Activated T-helper 17 cell treated with anti-CD3 and anti-CD28 coated beads, Interleukin-2, amount 50 U/mL, for 72 hours (primary cell): Measurements from ENCODE around the gene HCFC1. TPM values are rescaled to one million over a fixed set of nuclear protein-coding genes. Genes with fewer than 3 reads are reported as not detected.
"Not testable (repeated sequence)": the region's sequence is repeated elsewhere in the genome, so short reads cannot be mapped to it uniquely, and the experiment has no call there.

Experiments
- ATAC-seq: fragments of 150-1000 bp; cut with Tn5 transposase; replicated peaks from 2 replicates; pipeline ENCODE4 v1.10.0; 2021; ENCODE audit warnings: mild to moderate bottlenecking, moderate library complexity
- H3K27ac Mint-ChIP-seq: one replicate; pipeline ENCODE4 v1.8.0; 2022; ENCODE audit warnings: mixed read lengths
- H3K27me3 Mint-ChIP-seq: one replicate; pipeline ENCODE4 v1.8.0; 2022; ENCODE audit warnings: mixed read lengths
- H3K36me3 Mint-ChIP-seq: one replicate; pipeline ENCODE4 v1.8.0; 2022; ENCODE audit warnings: low read depth, mild to moderate bottlenecking, mixed read lengths
- H3K4me1 Mint-ChIP-seq: one replicate; pipeline ENCODE4 v1.8.0; 2022; ENCODE audit warnings: mixed read lengths
- H3K4me3 Mint-ChIP-seq: one replicate; pipeline ENCODE4 v1.8.0; 2022; ENCODE audit warnings: mild to moderate bottlenecking, mixed read lengths
- H3K9me3 Mint-ChIP-seq: one replicate; pipeline ENCODE4 v1.8.0; 2022; ENCODE audit warnings: mixed read lengths
- total RNA-seq, 2 donors: library from RNA; stranded (reverse); gene quantifications; one replicate each; pipeline ENCODE4 v1.2.3, GENCODE V29; 2022

HCFC1 gene
- total RNA-seq, 2 donors from 2014 or later, result 85.5 to 134 TPM

- Mint-ChIP-seq H3K27me3 (no peaks in the 10 kb centered on the region), H3K4me1 (peaks cover 8% of the 10 kb centered on the region), H3K27ac (no peak overlapping the region), H3K4me3 (peak overlapping the region; percentile 31), H3K9me3 (no peaks in the 10 kb centered on the region), H3K36me3 (no peaks in the 10 kb centered on the region)
- no peak for ATAC-seq
Observed at GRCh38 chrX:153992180-153992579, 20.6 kb upstream of the HCFC1 start.

GRCh38 chrX:153991013-153991580, 19.5 kb upstream of the HCFC1 start:
- H3K36me3 Mint-ChIP-seq, result no peaks in the 10 kb centered on the region
- peak overlapping the region; percentile 83 for H3K4me3 Mint-ChIP-seq
- H3K4me1 Mint-ChIP-seq, result peaks cover 8% of the 10 kb centered on the region
- H3K27ac Mint-ChIP-seq, result peak overlapping the region; percentile 84
- no peaks in the 10 kb centered on the region for H3K27me3 Mint-ChIP-seq
- no peak for ATAC-seq
- no peaks in the 10 kb centered on the region for H3K9me3 Mint-ChIP-seq

GRCh38 chrX:153989973-153990655, 18.5 kb upstream of the HCFC1 start:
- Mint-ChIP-seq H3K27ac (peak overlapping the region; percentile 93), H3K9me3 (no peaks in the 10 kb centered on the region), H3K4me3 (peak overlapping the region; percentile 83), H3K4me1 (peaks cover 8% of the 10 kb centered on the region), H3K27me3 (no peaks in the 10 kb centered on the region), H3K36me3 (no peaks in the 10 kb centered on the region)
- peak; percentile 68 for ATAC-seq

GRCh38 chrX:153988493-153988892, 16.9 kb upstream of the HCFC1 start:
- H3K36me3 Mint-ChIP-seq, result no peaks in the 10 kb centered on the region
- H3K9me3 Mint-ChIP-seq, result no peaks in the 10 kb centered on the region
- no peak overlapping the region for H3K27ac Mint-ChIP-seq
- H3K4me3 Mint-ChIP-seq, result no peak overlapping the region
- H3K27me3 Mint-ChIP-seq, result no peaks in the 10 kb centered on the region
- ATAC-seq, result no peak
- H3K4me1 Mint-ChIP-seq, result peaks cover 8% of the 10 kb centered on the region

GRCh38 chrX:153984351-153985178, 12.9 kb upstream of the HCFC1 start:
- no peaks in the 10 kb centered on the region for H3K9me3 Mint-ChIP-seq
- H3K27me3 Mint-ChIP-seq, result no peaks in the 10 kb centered on the region
- H3K27ac Mint-ChIP-seq, result peak overlapping the region; percentile 84
- ATAC-seq, result peak; percentile 35
- peak overlapping the region; percentile 87 for H3K4me3 Mint-ChIP-seq
- H3K4me1 Mint-ChIP-seq, result peaks cover 10% of the 10 kb centered on the region
- peaks cover 8% of the 10 kb centered on the region for H3K36me3 Mint-ChIP-seq

GRCh38 chrX:153983321-153983801, 11.7 kb upstream of the HCFC1 start:
- H3K4me3 Mint-ChIP-seq, result peak overlapping the region; percentile 87
- H3K4me1 Mint-ChIP-seq, result peaks cover 7% of the 10 kb centered on the region
- peak; percentile 30 for ATAC-seq
- H3K27ac Mint-ChIP-seq, result peak overlapping the region; percentile 70
- no peaks in the 10 kb centered on the region for H3K27me3 Mint-ChIP-seq
- no peaks in the 10 kb centered on the region for H3K9me3 Mint-ChIP-seq
- peaks cover 8% of the 10 kb centered on the region for H3K36me3 Mint-ChIP-seq

- Mint-ChIP-seq H3K9me3 (no peaks in the 10 kb centered on the region), H3K27ac (peak overlapping the region; percentile 89), H3K27me3 (no peaks in the 10 kb centered on the region), H3K4me1 (peaks cover 7% of the 10 kb centered on the region), H3K4me3 (peak overlapping the region; percentile 87), H3K36me3 (peaks cover 8% of the 10 kb centered on the region)
- peak; percentile 56 for ATAC-seq
Observed at GRCh38 chrX:153981771-153982533, 10.3 kb upstream of the HCFC1 start.

- Mint-ChIP-seq H3K4me1 (peaks cover 7% of the 10 kb centered on the region), H3K27me3 (no peaks in the 10 kb centered on the region), H3K9me3 (no peaks in the 10 kb centered on the region), H3K4me3 (peak overlapping the region; percentile 87), H3K36me3 (peaks cover 8% of the 10 kb centered on the region), H3K27ac (peak overlapping the region; percentile 89)
- ATAC-seq, result no peak
Observed at GRCh38 chrX:153981231-153981630, 9.6 kb upstream of the HCFC1 start.

- peak overlapping the region; percentile 82 for H3K27ac Mint-ChIP-seq
- H3K9me3 Mint-ChIP-seq, H3K4me1 Mint-ChIP-seq, H3K36me3 Mint-ChIP-seq, H3K27me3 Mint-ChIP-seq: not testable (repeated sequence)
- ATAC-seq, result peak; percentile 55
- peak overlapping the region; percentile 87 for H3K4me3 Mint-ChIP-seq
Observed at GRCh38 chrX:153980394-153980793, 8.8 kb upstream of the HCFC1 start.

GRCh38 chrX:153974726-153975286, 3.2 kb upstream of the HCFC1 start:
- Mint-ChIP-seq H3K9me3 (no peaks in the 10 kb centered on the region), H3K36me3 (peaks cover 15% of the 10 kb centered on the region), H3K27ac (peak overlapping the region; percentile 88), H3K4me1 (peaks cover 9% of the 10 kb centered on the region), H3K4me3 (peak overlapping the region; percentile 90), H3K27me3 (no peaks in the 10 kb centered on the region)
- no peak for ATAC-seq

- peak overlapping the region; percentile 88 for H3K27ac Mint-ChIP-seq
- no peak for ATAC-seq
- no peaks in the 10 kb centered on the region for H3K9me3 Mint-ChIP-seq
- no peaks in the 10 kb centered on the region for H3K27me3 Mint-ChIP-seq
- H3K4me3 Mint-ChIP-seq, result peak overlapping the region; percentile 90
- H3K4me1 Mint-ChIP-seq, result peaks cover 9% of the 10 kb centered on the region
- H3K36me3 Mint-ChIP-seq, result peaks cover 22% of the 10 kb centered on the region
Observed at GRCh38 chrX:153974003-153974725, 2.5 kb upstream of the HCFC1 start.

- H3K4me3 Mint-ChIP-seq, result peak overlapping the region; percentile 90
- no peaks in the 10 kb centered on the region for H3K9me3 Mint-ChIP-seq
- peaks cover 9% of the 10 kb centered on the region for H3K4me1 Mint-ChIP-seq
- H3K36me3 Mint-ChIP-seq, result peaks cover 30% of the 10 kb centered on the region
- peak overlapping the region; percentile 92 for H3K27ac Mint-ChIP-seq
- no peaks in the 10 kb centered on the region for H3K27me3 Mint-ChIP-seq
- ATAC-seq, result no peak
Observed at GRCh38 chrX:153973127-153974002, 1.7 kb upstream of the HCFC1 start.
